GM12873 (cell line): Measurements from ENCODE around the gene PSMD7.

ENCODE experiments used
- TF ChIP-seq, protein P1 (sequence below): IDR thresholded peaks from 2 replicates; pipeline ENCODE4 v1.5.1; 2012; ENCODE audit warnings: low read depth, mild to moderate bottlenecking, moderate library complexity, low read length, control low read depth; ENCODE audit not compliant: insufficient read depth; ENCODE audit errors: missing control alignments

Gene PSMD7

GRCh38 chr16:74264811-74265210, 31.8 kb upstream of the PSMD7 start:
- TF ChIP-seq, protein P1, sequence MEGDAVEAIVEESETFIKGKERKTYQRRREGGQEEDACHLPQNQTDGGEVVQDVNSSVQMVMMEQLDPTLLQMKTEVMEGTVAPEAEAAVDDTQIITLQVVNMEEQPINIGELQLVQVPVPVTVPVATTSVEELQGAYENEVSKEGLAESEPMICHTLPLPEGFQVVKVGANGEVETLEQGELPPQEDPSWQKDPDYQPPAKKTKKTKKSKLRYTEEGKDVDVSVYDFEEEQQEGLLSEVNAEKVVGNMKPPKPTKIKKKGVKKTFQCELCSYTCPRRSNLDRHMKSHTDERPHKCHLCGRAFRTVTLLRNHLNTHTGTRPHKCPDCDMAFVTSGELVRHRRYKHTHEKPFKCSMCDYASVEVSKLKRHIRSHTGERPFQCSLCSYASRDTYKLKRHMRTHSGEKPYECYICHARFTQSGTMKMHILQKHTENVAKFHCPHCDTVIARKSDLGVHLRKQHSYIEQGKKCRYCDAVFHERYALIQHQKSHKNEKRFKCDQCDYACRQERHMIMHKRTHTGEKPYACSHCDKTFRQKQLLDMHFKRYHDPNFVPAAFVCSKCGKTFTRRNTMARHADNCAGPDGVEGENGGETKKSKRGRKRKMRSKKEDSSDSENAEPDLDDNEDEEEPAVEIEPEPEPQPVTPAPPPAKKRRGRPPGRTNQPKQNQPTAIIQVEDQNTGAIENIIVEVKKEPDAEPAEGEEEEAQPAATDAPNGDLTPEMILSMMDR, result no peak

GRCh38 chr16:74268372-74268782, 28.2 kb upstream of the PSMD7 start:
- TF ChIP-seq, protein P1, result no peak

DNA sequence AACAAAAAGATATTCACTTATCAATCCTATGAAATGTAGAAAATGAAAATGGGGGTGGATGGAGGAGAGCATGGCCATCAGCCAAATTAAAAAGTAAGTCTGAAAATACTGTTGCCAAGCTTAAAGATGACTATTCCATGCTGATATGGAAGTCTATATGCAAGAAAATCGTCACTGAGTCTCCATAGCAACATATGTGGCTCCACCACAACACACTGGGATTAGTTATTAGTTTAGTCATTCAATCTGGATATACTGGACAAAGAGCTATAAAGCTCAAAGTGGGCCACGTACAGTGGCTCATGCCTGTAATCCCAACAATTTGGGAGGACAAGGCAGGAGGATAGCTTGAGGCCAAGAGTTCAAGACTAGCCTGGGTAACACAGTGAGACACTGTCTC, 24.7 kb upstream of the PSMD7 start:
- TF ChIP-seq, protein P1, result no peak

DNA sequence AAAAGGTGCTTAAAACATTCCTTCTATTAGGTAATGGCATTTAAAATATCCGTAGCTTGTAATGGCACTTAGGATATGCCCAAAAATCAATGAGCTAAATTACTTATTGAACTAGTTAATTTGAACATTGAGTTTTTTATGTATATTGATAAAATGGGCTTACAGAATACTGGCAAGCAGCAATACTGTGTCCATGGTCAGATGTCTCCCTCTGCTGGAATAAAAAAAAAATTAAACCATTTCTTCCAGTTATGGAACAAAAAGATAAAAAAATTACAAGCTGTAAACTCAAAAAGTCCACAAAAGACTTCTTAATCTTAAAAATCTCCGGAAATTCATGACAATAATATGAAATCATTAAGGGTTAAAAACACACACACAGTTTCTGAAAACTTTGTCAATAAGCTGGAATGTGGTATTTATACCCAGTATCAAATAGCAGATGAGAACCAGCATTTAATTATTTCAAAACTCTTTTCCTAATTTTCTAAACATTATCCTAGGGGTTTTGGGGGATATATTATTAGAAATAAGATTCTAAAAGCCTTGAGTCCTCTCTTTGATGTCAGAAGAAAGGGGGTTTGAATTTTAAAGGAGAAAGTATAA, 21.5 kb upstream of the PSMD7 start:
- TF ChIP-seq, protein P1, result peak; percentile 36

GRCh38 chr16:74275711-74276110, 20.9 kb upstream of the PSMD7 start:
- TF ChIP-seq, protein P1, result no peak

GRCh38 chr16:74277974-74278373, 18.6 kb upstream of the PSMD7 start:
- TF ChIP-seq, protein P1, result no peak

GRCh38 chr16:74279266-74279665, 17.3 kb upstream of the PSMD7 start:
- TF ChIP-seq, protein P1, result no peak
